NCI-H2227 (cell line): ENCODE measurements around the gene SVOPL.

Experiments
- DNase-seq: peaks from one replicate; lab custom pipeline; 2025; ENCODE audit not compliant: unreplicated experiment; lab: John Stamatoyannopoulos, UW

Gene SVOPL

DNA sequence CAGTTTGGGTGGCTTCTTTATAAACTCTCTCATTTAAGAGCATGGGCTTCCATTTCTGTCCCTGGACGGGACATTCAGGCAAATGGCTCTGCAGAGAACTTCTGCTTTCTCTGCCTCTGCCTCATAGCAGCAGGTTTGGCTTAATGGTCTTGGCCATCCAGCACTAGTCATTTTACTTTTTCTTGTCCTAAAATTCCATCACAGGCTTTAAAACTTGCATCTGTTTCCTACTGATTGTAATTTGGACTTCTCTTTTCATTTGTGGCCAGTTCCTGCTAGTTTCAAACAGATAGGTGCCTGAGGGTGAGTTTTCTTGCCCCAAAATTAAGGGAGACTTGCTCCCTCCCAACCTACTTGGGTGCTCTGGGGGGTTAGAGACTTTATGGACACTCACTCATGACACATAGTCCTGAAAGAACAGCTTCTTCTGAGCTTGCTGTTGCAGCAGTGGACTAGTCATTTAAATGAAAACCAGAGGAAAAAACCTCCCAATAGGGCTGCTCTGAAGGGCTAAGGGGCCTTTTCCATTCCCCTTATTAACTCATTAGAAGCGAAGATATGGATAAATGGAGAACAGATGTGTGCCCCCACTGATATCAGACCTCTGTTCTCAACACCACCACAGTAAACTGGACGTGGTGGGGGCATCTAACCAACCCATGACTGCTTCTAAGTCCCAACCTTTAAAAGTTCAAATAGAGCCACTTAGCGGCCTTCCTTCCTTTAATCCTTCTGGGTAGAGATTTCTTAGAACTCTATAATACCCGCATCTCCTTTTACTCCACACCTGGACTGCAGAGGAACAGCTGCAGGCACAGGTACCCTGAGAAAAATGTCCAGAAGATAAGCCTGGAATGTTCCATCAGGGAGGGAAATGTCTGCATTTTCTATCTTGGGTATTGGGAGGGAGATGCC, 38.8 kb downstream of the SVOPL start:
- no peak for DNase-seq

GRCh38 chr7:138661069-138661635, 40.0 kb downstream of the SVOPL start:
- no peak for DNase-seq

- no peak for DNase-seq
These were observed 42.3 kb downstream of the SVOPL start for GRCh38 chr7:138658889-138659288.

DNA sequence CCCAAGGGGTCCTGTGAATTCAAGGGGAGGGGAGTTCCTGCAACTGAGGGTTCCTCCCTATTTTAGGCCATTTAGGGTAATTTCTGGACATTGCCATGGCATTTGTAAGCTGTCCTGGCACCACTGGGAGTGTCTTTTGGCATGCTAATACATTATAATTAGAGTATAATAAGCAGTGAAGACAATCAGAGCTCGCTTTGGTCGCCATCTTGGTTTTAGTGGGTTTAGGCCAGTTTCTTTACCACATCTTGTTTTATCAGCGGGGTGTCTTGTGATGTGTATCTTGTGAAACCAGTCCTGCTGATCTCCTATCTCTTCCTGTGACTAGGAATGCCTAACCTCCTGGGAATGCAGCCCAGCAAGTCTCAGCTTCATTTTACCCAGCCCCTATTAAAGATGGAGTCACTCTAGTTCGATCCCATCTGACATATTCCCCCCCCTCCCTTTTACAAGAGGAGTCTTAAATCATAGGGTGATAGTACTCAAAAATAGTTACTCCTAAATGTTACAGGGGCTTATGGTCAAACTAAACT, 43.2 kb downstream of the SVOPL start:
- DNase-seq = no peak

DNA sequence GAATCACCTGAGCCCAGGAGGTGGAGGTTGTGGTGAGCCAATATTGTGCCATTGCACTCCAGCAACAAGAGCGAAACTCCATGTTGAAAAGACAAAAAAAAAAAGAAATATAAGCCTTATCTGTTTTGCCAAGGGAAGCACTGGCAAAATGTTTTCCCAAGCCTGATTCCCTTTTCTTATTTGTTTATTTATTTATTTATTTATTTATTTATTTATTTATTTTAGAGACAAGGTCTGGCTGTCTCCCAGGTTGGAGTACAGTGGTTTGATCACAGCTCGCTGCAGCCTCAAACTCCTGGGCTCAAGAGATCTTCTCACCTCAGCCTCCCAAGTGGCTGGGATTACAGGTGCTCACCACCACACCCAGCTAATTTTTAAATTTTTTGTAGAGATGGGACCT, 44.2 kb downstream of the SVOPL start:
- DNase-seq = no peak

DNA sequence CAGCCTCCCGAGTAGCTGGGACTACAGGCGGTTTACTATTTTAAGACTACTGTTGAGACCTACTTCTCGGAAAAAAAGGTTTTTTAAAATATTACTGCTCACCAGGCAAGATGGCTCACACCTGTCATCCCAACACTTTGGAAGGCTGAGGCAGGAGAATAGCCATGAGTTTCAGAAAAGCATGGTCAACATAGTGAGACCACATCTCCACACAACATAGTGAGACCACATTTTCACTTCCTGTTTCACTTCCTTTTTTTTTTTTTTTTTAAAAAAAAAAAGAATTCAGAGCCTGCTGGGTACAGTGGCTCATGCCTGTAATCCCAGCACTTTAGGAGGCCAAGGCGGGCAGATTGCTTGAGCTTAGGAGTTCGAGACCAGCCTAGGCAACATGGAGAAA, 46.5 kb downstream of the SVOPL start:
- no peak for DNase-seq

DNA sequence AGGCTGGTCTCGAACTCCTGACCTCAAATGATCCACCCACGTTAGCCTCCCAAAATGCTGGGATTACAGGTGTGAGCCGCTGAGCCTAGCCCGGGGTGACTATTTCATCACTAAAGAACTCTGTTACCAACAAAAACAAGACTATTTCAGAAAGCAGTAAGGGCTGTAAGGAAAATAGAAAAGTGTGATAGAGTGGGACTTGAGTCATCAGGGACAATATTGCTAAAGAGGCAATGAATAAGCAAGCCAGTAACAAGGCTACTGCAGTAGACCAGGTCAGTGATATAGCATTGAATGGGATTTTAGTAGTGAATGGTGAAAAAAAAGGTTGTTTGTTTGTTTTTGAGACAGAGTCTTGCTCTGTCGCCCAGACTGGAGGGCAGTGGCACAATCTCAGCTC, 51.7 kb downstream of the SVOPL start:
- no peak for DNase-seq

DNA sequence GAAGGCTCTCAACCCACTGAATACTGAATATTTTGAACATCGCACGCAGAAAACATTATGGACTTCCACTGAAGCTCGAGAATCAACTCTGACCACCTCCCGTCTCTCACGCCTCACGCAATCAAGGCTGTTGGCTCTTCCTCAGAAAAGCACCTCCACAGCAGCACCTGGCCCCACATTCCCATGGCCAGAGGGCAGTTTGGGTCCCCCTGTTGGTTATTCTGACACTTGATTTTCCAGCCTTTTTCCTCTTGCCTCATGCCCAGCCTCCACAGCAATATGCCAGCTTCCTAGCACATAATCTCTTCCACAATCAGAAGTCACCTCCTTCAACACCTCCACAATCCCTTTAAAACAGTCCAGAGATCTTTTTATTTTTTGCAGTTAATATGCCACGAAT, 55.9 kb downstream of the SVOPL start:
- no peak for DNase-seq

DNA sequence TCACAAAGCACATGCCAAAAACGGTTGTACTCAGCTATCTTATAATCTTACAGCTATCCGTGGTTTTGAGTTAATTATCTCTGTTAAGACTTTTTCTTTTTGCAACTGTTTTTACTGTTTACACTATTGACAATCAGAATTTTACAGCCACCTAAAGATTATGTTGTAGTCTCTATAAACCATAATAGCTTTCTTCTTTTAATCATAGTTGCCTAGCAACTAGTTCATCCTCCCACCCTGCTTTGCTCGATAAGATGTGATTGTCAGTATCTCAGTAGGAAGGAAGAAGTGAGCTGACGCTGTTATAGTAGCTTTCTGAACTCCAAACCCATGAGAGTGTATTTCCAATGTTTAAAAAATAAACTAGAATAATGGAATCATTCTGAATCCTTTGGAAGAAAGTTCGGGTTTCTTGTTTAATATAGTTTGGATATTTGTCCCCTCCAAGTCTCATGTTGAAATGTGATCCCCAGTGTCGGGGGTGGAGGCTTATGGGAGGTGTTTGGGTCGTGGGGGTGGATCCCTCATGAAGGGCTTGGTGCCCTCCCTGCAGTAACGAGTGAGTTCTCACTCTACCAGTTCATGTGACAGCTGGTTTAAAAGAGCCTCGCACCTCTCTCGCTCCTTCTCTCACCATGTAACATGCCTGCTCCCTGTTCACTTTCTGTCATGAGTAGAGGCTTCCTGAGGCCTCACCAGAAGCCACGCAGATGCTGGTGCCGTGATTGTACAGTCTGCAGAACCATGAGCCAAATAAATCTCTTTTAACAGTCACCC, 68.1 kb downstream of the SVOPL start:
- DNase-seq = no peak

DNA sequence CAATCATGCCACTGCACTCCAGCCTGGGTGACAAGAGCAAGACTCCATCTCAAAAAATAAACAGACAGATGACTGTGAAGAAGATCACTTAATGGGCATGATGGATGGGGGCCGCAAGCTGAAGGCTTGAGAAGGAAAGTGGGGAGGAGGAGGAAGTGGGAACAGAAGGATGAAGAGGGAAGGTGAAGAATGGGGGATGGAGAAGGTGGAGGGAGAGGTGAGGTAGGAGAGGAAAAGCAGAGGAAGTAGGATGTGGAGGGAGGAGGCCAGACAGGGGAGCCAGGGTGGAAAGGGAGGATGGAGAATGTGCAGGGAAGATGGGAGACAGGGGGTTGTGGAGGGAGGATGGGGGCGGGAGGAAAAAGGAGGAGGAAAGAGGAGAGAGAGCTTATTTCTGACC, 68.8 kb downstream of the SVOPL start:
- DNase-seq = no peak

DNA sequence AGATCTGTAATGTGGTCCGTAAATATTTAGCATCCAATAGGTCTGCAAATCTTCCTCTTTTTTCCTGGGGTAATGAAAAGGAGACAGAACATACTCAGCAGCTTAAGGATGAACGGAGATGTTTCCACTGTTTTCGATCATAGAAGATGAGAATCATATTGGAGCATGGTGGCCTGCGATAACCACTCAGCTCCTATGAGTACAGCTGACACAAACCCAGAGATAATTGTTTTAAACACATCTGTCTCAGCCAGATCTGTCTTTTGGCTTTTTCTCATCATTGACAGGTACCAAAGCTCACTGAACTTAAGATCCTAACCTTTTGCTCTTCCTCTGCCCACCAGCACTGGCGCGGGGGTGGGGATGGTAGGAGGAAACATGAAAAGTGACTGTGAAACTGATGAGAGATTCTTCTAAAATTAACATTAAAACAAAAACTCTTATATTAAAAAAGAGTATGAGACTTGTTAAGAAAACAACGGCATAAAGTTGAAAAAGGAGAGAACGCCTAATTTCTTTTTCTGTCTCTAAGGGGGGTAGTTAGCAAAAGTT, 71.0 kb downstream of the SVOPL start:
- DNase-seq = no peak

GRCh38 chr7:138627361-138627760, 73.8 kb downstream of the SVOPL start:
- DNase-seq = no peak

GRCh38 chr7:138626846-138627245, 74.3 kb downstream of the SVOPL start:
- no peak for DNase-seq

- no peak for DNase-seq
These were observed 75.3 kb downstream of the SVOPL start for GRCh38 chr7:138625849-138626230.

GRCh38 chr7:138625084-138625848, 75.9 kb downstream of the SVOPL start:
- DNase-seq = no peak

GRCh38 chr7:138622841-138623240, 78.3 kb downstream of the SVOPL start:
- no peak for DNase-seq

DNA sequence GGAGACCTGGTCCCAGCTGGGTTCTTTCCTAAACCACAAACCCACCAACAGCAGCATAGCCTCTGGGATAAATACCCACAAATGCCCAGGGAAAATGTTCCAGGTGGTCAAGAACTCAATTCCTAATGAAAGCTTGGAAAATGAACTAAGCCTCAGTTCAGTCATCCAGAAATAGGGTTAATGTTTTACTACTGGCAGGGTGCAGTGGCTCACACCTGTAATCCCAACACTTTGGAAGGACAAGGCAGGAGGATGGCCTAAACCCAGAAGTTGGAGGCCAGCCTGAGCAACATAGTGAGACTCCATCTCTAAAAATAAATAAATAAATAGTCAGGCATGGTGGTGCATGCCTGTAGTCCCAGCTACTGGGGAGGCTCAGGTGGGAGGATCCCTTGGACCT, 82.2 kb downstream of the SVOPL start:
- no peak for DNase-seq

DNA sequence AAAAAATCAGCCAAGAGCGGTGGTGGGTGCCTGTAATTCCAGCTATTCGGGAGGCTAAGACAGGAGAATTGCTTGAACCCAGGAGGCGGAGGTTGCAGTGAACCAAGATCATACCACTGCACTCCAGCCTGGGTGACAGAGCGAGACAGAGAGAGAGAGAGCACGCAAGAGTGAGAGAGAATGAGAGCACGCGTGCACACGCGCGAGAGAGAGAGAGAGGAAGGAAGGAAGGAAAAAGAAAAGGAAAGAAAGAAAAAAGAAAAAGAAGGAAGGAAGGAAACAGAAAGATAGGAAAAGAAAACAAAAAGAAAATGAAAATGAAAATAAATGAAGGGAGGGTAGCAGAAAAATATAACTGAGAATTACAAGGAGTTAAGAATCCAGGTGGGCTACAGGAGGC, 82.7 kb downstream of the SVOPL start:
- no peak for DNase-seq

GRCh38 chr7:138616085-138616484, 85.1 kb downstream of the SVOPL start:
- DNase-seq = no peak

DNA sequence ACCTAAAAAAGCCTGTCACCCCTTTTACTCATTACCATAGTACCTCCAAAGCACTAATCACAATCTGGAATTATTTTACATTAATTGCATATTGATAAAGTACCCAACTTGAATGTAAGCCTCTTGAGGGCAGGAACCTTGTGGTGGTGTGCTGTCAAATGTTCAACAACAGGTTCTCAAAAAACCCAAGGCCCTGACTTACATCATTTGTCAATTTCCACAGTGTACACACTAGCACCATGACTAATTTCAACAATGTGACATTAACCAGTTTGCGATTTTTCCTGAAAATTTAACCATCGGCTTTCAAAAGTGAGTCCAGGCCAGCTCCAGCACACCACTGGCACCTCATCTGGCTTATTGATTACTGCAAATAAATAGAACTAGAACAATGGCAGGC, 87.5 kb downstream of the SVOPL start:
- no peak for DNase-seq
